Colonic mucosa (tissue), 4 donors: ENCODE measurements around the gene TSSK3. TPM values are rescaled to one million over a fixed set of nuclear protein-coding genes. Genes with fewer than 3 reads are reported as not detected.

Source experiments
- DNase-seq: peaks from one replicate; pipeline ENCODE4 v3.0.0-alpha.2; 2020
- H3K27ac ChIP-seq: fragments of 200-600 bp; one replicate; pipeline ENCODE4 v1.8.0; 2021
- H3K27me3 ChIP-seq: fragments of 200-600 bp; one replicate; pipeline ENCODE4 v1.8.0; 2021
- H3K36me3 ChIP-seq: fragments of 200-600 bp; one replicate; pipeline ENCODE4 v1.8.0; 2021
- H3K4me1 ChIP-seq: fragments of 200-600 bp; one replicate; pipeline ENCODE4 v1.8.0; 2021; ENCODE audit warnings: mild to moderate bottlenecking
- H3K4me3 ChIP-seq: fragments of 200-600 bp; one replicate; pipeline ENCODE4 v1.8.0; 2021
- H3K9ac ChIP-seq, 2 donors: one replicate each; pipeline ENCODE4 v1.7.0; 2013; ENCODE audit warnings: control low read depth in 2 of 2, low read depth in 2 of 2, low read length in 2 of 2
- H3K9me3 ChIP-seq: fragments of 200-600 bp; one replicate; pipeline ENCODE4 v1.8.0; 2021
- intact Hi-C: fragments of 100-400 bp; cut with DNase I; formaldehyde crosslinking; loops from one replicate; pipeline ENCODE4 v1.14.1; 2022
- total RNA-seq, 2 donors: library from RNA; stranded (reverse); fragmentation: NEBNext Ultra II Directional in 1 of 2; extraction: Animal tissue kit (Norgen Biotek cat#: 25700) in 1 of 2; gene quantifications; one replicate each; pipeline ENCODE4 v1.2.1, GENCODE V29; 2021
- TF ChIP-seq, protein P1 (sequence below): fragments of 200-600 bp; IDR thresholded peaks from one replicate; pipeline ENCODE4 v1.8.0; 2022; ENCODE audit warnings: antibody characterized with exemption, mild to moderate bottlenecking
- donor health status: healthy.
- donor health status: DM: no; HTN: no; CAD: no.
- donor health status: DM: no; HTN: no; CAD: no.

TSSK3 gene
- total RNA-seq, 2 donors from 2014 or later: 0.61 to 0.99 TPM

DNA sequence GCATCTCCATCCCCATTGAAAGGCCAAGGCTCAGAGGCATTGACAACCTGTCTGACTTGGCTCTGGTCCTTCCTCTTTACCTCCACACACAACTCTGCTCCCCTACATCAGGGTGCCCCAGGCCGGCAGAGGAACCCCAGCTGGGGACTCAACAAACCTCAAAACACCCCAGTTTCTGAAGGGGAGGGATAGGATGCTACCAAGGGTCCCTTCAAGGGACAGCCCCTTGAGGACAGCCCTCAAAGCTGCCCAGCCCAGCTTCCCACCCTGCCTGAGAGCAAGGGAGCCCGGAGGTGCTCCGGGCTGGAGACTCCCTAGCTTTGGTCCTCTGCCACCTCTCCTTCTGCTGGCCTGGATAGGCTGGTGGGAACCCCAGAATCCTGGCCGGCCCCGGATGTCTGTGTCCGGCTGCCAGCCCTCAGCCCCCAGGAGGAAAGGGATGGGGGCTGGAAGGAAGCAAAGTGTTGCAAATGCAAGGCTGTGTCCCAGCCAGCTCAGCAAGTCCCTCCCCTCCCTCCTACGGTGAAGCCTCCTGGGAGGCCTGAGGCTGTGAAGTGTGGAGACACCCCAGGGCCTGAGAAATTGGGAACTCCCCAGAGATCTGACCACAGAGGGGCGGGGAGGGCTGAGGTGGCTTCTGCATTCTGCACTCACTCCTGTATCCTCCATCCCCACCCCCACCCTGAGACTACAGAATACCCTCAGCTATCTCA is 25.2 kb upstream of the TSSK3 start:
- TF ChIP-seq, protein P1, sequence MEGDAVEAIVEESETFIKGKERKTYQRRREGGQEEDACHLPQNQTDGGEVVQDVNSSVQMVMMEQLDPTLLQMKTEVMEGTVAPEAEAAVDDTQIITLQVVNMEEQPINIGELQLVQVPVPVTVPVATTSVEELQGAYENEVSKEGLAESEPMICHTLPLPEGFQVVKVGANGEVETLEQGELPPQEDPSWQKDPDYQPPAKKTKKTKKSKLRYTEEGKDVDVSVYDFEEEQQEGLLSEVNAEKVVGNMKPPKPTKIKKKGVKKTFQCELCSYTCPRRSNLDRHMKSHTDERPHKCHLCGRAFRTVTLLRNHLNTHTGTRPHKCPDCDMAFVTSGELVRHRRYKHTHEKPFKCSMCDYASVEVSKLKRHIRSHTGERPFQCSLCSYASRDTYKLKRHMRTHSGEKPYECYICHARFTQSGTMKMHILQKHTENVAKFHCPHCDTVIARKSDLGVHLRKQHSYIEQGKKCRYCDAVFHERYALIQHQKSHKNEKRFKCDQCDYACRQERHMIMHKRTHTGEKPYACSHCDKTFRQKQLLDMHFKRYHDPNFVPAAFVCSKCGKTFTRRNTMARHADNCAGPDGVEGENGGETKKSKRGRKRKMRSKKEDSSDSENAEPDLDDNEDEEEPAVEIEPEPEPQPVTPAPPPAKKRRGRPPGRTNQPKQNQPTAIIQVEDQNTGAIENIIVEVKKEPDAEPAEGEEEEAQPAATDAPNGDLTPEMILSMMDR: no peak
- peaks cover 8% of the 10 kb centered on the region for H3K36me3 ChIP-seq
- no peaks in the 10 kb centered on the region for H3K9me3 ChIP-seq
- H3K27me3 ChIP-seq: no peaks in the 10 kb centered on the region
- H3K4me3 ChIP-seq: no peak overlapping the region
- DNase-seq: no peak
- H3K27ac ChIP-seq: no peak overlapping the region
- intact Hi-C loops: loop anchor here (10.0 kb wide), 1 partner anchor 92 kb away; the partner anchor contains the start of gene FAM167B
- H3K9ac ChIP-seq: peak overlapping the region in 1 of 2 donors; percentile 3
- H3K4me1 ChIP-seq: peaks cover 36% of the 10 kb centered on the region

DNA sequence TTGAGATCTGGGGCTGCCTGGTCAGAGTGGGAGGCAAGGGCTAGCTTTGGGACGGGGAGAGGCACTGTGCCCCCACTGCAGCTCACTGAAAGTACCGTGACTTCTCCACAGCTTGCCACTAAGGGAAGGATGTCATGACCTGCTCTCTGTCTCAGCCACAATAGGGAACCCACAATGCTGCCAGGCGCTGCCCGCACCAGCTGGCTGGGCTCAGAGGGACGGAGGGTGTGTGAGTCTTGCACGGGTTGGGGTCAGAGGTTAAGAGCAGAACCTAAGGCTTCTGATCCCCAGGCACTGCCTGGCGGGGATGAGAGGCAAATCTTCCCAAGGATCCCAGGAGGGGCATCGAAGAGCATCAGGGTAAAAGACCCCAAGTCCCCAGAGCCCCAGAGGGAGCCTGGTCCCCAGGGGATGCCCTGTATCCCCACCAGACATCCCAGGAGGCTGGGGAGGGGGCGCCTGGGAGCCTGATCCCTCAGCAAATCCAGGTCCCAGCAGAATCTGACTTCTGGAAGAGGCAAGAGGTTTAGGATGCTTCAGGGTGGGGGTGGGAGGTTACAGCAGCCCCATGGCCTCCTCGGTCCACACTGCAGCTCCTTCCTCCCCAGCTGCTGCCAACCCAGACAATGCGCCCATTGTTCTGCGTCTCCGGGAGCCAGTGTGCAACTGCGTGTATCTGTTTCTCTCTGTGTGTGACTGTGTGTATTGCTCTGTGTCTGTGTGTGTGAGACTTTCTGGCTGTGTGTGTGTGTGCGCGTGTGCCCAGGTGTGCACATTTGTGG is 24.3 kb upstream of the TSSK3 start:
- H3K27ac ChIP-seq: peak overlapping the region; percentile 44
- H3K9me3 ChIP-seq: no peaks in the 10 kb centered on the region
- peak overlapping the region in 1 of 2 donors; percentile 48 for H3K9ac ChIP-seq
- H3K27me3 ChIP-seq: no peaks in the 10 kb centered on the region
- peaks cover 30% of the 10 kb centered on the region for H3K4me1 ChIP-seq
- TF ChIP-seq, protein P1: no peak
- H3K4me3 ChIP-seq: no peak overlapping the region
- DNase-seq: peak; percentile 64
- intact Hi-C loops: loop anchor here (10.0 kb wide), 1 partner anchor 93 kb away; the partner anchor contains the start of gene FAM167B
- H3K36me3 ChIP-seq: no peaks in the 10 kb centered on the region

DNA sequence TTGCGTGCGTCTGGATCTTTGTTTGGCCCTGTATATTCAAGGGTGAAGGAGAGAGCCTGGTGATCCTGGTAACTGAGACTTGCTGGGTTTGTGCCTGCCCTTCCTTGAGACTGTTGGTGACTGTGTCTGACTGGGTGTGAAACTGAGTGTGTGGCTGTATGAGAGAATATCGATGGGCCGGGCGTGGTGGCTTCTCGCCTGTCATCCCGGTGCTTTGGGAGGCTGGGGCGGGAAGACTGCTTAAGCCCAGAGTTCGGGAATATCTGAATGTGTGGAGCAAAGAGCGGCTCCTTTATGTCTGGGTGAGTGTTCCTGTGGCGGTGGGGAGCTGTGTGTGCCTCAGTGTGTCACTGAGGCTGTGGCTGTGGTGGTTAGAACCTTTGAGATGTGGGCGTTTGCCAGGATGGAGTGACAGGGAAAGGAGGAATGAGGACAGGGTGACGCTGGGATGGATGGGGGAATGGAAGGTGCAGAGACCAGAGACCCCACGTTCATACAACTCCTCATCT is 23.6 kb upstream of the TSSK3 start:
- DNase-seq: peak; percentile 54
- Histone ChIP-seq H3K4me3 (no peak overlapping the region), H3K9me3 (no peaks in the 10 kb centered on the region), H3K36me3 (no peaks in the 10 kb centered on the region), H3K27ac (peak overlapping the region; percentile 44), H3K27me3 (no peaks in the 10 kb centered on the region), H3K4me1 (peaks cover 30% of the 10 kb centered on the region), H3K9ac (peak overlapping the region in 1 of 2 donors; percentile 48)
- TF ChIP-seq, protein P1: no peak
- intact Hi-C loops: loop anchor here (10.0 kb wide), 1 partner anchor 94 kb away; the partner anchor contains the start of gene FAM167B

DNA sequence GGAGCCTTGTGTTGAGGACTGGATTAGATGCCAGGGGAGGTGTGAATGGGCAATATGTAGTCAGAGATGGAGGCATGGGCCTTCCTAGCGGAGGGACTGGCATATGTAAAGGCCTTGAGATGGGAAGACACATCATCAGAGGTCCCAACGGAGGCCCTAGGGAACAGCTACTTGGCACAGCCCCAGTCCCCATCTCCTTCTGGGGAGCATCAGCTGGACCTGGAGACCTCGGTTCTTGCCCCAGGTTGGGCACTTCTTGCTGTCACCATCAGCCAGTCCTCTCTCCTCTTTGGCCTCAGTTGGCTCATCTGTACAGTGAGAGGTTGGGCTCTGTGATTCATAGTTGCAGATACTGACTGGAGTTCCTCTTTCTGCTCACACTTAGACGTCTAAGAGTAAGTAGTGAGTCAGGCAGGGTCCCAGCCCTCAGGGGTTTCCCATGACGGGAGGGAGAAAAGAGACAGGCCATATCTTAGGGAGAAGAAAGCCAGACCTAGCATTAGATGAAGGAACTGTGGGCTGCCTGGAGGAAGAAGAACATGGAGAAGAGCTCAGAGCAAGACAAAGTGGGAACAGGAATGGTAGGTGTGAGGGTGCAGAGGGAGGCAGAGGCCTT is 22.9 kb upstream of the TSSK3 start:
- Histone ChIP-seq H3K27ac (no peak overlapping the region), H3K27me3 (no peaks in the 10 kb centered on the region), H3K4me1 (peaks cover 27% of the 10 kb centered on the region), H3K9ac (peak overlapping the region in 1 of 2 donors; percentile 48), H3K36me3 (no peaks in the 10 kb centered on the region), H3K4me3 (no peak overlapping the region), H3K9me3 (no peaks in the 10 kb centered on the region)
- TF ChIP-seq, protein P1: no peak
- intact Hi-C loops: loop anchor here (10.0 kb wide), 1 partner anchor 95 kb away; the partner anchor contains the start of gene FAM167B
- no peak for DNase-seq

DNA sequence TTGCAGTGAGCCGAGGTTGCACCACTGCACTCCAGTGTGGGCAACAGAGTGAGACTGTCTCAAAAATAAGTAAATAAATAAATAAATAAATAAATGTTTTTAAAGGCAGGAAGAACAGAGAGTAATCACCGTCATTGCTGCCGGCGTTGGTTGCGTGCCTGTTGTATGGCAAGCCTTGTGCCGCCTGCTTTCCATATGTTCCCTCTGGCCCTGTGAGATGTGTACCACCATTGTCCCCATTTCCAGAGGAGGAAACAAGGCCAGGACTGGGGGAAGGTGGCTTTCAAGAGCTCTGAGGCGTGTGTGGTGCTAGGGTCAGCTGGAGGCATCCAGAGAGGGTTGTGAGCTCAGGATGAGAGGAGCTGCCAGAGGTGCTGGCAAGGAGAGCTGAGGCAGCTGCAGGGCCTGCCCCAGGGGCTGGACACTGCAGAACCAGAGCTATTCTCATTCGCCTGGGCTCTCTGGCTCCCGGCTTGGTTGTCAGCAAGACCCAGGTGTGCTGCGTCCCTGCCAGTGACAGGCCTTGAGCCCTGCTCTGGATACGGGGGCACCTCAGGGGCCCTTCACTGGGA is 21.1 kb upstream of the TSSK3 start:
- Histone ChIP-seq H3K27me3 (no peaks in the 10 kb centered on the region), H3K9ac (no peak overlapping the region), H3K4me1 (peaks cover 21% of the 10 kb centered on the region), H3K9me3 (no peaks in the 10 kb centered on the region), H3K27ac (no peak overlapping the region), H3K36me3 (no peaks in the 10 kb centered on the region), H3K4me3 (no peak overlapping the region)
- intact Hi-C loops: no loop called here
- DNase-seq: no peak
- TF ChIP-seq, protein P1: no peak
